HL-60 (cell line): Measurements from ENCODE around the gene BPIFB3.
"Not testable (repeated sequence)": the region's sequence is repeated elsewhere in the genome, so short reads cannot be mapped to it uniquely, and the experiment has no call there.

Experiments
- DNase-seq, 2 experiments: peaks; one replicate each; pipeline ENCODE4 v3.0.0-alpha.2; 2010 to 2020; ENCODE audit warnings: low read depth in 1 of 2, low spot score in 1 of 2
- H3K27ac ChIP-seq: fragments of 250-450 bp; sonication (Bioruptor Pico); replicated peaks from 2 replicates; pipeline ENCODE4 v1.5.1; 2020; ENCODE audit warnings: mild to moderate bottlenecking, moderate library complexity
- H3K27me3 ChIP-seq: fragments of 250-450 bp; sonication (Bioruptor Pico); 2 replicates; pipeline ENCODE4 v1.5.1; 2021; ENCODE audit warnings: mild to moderate bottlenecking, moderate library complexity; ENCODE audit not compliant: insufficient read depth, poor library complexity, severe bottlenecking
- H3K4me3 ChIP-seq: replicated peaks from 2 replicates; pipeline ENCODE4 v1.5.1; 2011; ENCODE audit warnings: mild to moderate bottlenecking, control low read depth, low read length; ENCODE audit not compliant: insufficient read depth
- GABPA ChIP-seq: IDR thresholded peaks from 2 replicates; pipeline ENCODE4 v1.6.1; 2012; ENCODE audit warnings: low read depth
- POLR2AphosphoS5 ChIP-seq: IDR thresholded peaks from 2 replicates; pipeline ENCODE4 v1.6.1; 2012; ENCODE audit warnings: low read depth
- SPI1 ChIP-seq: IDR thresholded peaks from 2 replicates; pipeline ENCODE4 v1.6.1; 2012; ENCODE audit warnings: low read depth, mild to moderate bottlenecking, borderline replicate concordance
- TF ChIP-seq, protein P1 (sequence below): IDR thresholded peaks from 2 replicates; pipeline ENCODE4 v1.6.1; 2012; ENCODE audit warnings: low read depth; ENCODE audit not compliant: insufficient replicate concordance
- TF ChIP-seq, protein P2 (sequence below): IDR thresholded peaks from one replicate; pipeline ENCODE4 v1.5.1; 2011; ENCODE audit warnings: low read length, control low read depth, inconsistent platforms; ENCODE audit not compliant: insufficient read depth

The BPIFB3 gene

DNA sequence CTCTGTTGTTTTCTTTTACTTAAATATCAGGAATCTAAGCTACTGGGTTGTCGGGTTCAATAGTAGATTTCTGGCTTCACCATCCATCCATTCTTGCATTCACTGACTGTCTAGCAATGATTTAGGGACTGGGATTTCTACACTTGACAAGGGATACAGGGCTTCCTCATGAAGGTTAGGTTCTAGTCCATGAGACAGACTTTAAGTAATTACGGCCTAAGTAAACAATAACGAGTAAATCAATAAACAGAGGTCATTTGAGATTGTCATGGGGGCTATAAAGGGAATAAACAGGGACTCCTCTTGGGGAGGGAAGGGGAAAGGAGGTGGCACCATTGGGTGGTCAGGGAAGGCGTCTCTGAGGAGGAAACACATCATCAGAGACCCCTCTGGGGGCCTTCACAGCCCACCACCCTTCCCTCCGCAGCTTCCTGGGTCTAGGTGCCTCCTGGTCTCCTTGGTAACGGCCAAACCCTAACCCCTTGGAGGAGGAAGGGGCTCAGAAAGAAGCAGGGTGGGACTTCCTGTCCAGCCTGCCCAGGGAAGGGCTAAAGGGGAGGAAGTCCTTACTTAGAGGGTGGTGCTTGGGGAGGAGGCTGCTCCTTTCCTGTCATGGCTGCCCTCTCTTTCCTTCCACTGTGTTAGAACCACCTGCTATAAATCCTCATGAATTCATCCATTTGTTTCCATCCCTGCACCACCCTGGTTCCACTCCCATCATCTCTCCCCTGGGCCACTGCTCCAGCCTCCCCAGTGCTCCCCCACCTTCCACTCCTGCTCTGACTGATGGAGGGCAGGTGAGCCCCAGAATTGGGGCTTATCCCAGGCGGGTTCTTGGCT lies 59.1 kb downstream of the BPIFB3 start:
- TF ChIP-seq, protein P1, sequence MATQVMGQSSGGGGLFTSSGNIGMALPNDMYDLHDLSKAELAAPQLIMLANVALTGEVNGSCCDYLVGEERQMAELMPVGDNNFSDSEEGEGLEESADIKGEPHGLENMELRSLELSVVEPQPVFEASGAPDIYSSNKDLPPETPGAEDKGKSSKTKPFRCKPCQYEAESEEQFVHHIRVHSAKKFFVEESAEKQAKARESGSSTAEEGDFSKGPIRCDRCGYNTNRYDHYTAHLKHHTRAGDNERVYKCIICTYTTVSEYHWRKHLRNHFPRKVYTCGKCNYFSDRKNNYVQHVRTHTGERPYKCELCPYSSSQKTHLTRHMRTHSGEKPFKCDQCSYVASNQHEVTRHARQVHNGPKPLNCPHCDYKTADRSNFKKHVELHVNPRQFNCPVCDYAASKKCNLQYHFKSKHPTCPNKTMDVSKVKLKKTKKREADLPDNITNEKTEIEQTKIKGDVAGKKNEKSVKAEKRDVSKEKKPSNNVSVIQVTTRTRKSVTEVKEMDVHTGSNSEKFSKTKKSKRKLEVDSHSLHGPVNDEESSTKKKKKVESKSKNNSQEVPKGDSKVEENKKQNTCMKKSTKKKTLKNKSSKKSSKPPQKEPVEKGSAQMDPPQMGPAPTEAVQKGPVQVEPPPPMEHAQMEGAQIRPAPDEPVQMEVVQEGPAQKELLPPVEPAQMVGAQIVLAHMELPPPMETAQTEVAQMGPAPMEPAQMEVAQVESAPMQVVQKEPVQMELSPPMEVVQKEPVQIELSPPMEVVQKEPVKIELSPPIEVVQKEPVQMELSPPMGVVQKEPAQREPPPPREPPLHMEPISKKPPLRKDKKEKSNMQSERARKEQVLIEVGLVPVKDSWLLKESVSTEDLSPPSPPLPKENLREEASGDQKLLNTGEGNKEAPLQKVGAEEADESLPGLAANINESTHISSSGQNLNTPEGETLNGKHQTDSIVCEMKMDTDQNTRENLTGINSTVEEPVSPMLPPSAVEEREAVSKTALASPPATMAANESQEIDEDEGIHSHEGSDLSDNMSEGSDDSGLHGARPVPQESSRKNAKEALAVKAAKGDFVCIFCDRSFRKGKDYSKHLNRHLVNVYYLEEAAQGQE, result no peak
- TF ChIP-seq, protein P2, sequence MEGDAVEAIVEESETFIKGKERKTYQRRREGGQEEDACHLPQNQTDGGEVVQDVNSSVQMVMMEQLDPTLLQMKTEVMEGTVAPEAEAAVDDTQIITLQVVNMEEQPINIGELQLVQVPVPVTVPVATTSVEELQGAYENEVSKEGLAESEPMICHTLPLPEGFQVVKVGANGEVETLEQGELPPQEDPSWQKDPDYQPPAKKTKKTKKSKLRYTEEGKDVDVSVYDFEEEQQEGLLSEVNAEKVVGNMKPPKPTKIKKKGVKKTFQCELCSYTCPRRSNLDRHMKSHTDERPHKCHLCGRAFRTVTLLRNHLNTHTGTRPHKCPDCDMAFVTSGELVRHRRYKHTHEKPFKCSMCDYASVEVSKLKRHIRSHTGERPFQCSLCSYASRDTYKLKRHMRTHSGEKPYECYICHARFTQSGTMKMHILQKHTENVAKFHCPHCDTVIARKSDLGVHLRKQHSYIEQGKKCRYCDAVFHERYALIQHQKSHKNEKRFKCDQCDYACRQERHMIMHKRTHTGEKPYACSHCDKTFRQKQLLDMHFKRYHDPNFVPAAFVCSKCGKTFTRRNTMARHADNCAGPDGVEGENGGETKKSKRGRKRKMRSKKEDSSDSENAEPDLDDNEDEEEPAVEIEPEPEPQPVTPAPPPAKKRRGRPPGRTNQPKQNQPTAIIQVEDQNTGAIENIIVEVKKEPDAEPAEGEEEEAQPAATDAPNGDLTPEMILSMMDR, result no peak
- TF ChIP-seq POLR2AphosphoS5 (no peak), SPI1 (no peak), GABPA (no peak)
- no peaks in the 10 kb centered on the region for H3K27me3 ChIP-seq
- no peak overlapping the region for H3K4me3 ChIP-seq
- H3K27ac ChIP-seq, result no peak overlapping the region
- DNase-seq, result no peak

GRCh38 chr20:33113387-33113908 lies 59.7 kb downstream of the BPIFB3 start:
- no peaks in the 10 kb centered on the region for H3K27me3 ChIP-seq
- H3K27ac ChIP-seq, result no peak overlapping the region
- DNase-seq, result no peak
- TF ChIP-seq, protein P2, result no peak
- TF ChIP-seq, protein P1, result no peak
- TF ChIP-seq POLR2AphosphoS5, result no peak
- TF ChIP-seq GABPA, result no peak
- no peak for TF ChIP-seq SPI1
- H3K4me3 ChIP-seq, result no peak overlapping the region

DNA sequence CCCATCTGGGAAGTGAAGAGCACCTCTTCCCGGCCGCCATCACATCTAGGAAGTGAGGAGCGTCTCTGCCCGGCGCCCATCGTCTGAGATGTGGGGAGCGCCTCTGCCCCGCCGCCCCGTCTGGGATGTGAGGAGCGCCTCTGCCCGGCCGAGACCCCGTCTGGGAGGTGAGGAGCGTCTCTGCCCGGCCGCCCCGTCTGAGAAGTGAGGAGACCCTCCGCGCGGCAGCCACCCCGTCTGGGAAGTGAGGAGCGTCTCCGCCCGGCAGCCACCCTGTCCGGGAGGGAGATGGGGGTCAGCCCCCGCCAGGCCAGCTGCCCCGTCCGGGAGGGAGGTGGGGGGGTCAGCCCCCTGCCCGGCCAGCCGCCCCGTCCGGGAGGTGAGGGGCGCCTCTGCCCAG lies 61.8 kb downstream of the BPIFB3 start:
- not testable (repeated sequence) for H3K4me3 ChIP-seq, DNase-seq, H3K27ac ChIP-seq, H3K27me3 ChIP-seq

GRCh38 chr20:33119725-33120720 lies 66.3 kb downstream of the BPIFB3 start:
- DNase-seq, result no peak
- Histone ChIP-seq H3K27ac (no peak overlapping the region), H3K4me3 (no peak overlapping the region), H3K27me3 (no peaks in the 10 kb centered on the region)
- TF ChIP-seq, protein P1, result no peak
- TF ChIP-seq SPI1 (no peak), GABPA (no peak), POLR2AphosphoS5 (no peak)
- TF ChIP-seq, protein P2, result no peak
